Mesothelial cell of epicardium (in vitro differentiated cells): ENCODE measurements around the gene OR4A16. TPM values are rescaled to one million over a fixed set of nuclear protein-coding genes. Genes with fewer than 3 reads are reported as not detected.

Experiments used
- DNase-seq, 2 experiments: peaks; one replicate each; pipeline ENCODE4 v3.0.0; 2021; ENCODE audit warnings: low spot score in 2 of 2; ENCODE audit not compliant: unreplicated experiment in 2 of 2
- H3K27ac Mint-ChIP-seq: 2 replicates; pipeline ENCODE4 v1.8.0; 2021; ENCODE audit warnings: mixed read lengths
- H3K27me3 Mint-ChIP-seq: 2 replicates; pipeline ENCODE4 v1.8.0; 2021; ENCODE audit warnings: low read depth, mixed read lengths
- H3K36me3 Mint-ChIP-seq: 2 replicates; pipeline ENCODE4 v1.8.0; 2021; ENCODE audit warnings: mixed read lengths
- H3K4me1 Mint-ChIP-seq: 2 replicates; pipeline ENCODE4 v1.8.0; 2021; ENCODE audit warnings: mixed read lengths
- H3K4me3 Mint-ChIP-seq: 2 replicates; pipeline ENCODE4 v1.8.0; 2021; ENCODE audit warnings: mild to moderate bottlenecking, moderate library complexity, mixed read lengths
- H3K9me3 Mint-ChIP-seq: 2 replicates; pipeline ENCODE4 v1.8.0; 2021; ENCODE audit warnings: mixed read lengths
- CTCF ChIP-seq: fragments of 200-600 bp; sonication (generic); IDR thresholded peaks from one replicate; pipeline ENCODE4 v1.5.0; 2021; ENCODE audit warnings: antibody characterized with exemption; ENCODE audit not compliant: unreplicated experiment
- total RNA-seq: library from RNA; stranded (reverse); gene quantifications from 3 replicates; pipeline ENCODE4 v1.2.1, GENCODE V29; 2021

The OR4A16 gene
- not detected in 3 replicates for total RNA-seq

- no peak for DNase-seq
- TF ChIP-seq CTCF = no peak
- H3K4me3 Mint-ChIP-seq = no peak within 1 kb of the TSS
- H3K27ac Mint-ChIP-seq = no peak within 1 kb of the TSS
- no peaks in the 10 kb centered on the region for H3K36me3 Mint-ChIP-seq
- H3K4me1 Mint-ChIP-seq = no peaks in the 10 kb centered on the region
- no peaks in the 10 kb centered on the region for H3K27me3 Mint-ChIP-seq
- H3K9me3 Mint-ChIP-seq = peaks cover 56% of the 10 kb centered on the region
These were observed at the start of gene OR4A16 for GRCh38 chr11:55342901-55343300. Gene OR4A16, plus strand, starts transcription at chr11:55343201. Its CDS starts 0 bp downstream, at chr11:55343201.

- H3K9me3 Mint-ChIP-seq = peaks cover 65% of the 10 kb centered on the region
- DNase-seq = no peak
- no peak overlapping the region for H3K27ac Mint-ChIP-seq
- no peaks in the 10 kb centered on the region for H3K36me3 Mint-ChIP-seq
- H3K4me1 Mint-ChIP-seq = no peaks in the 10 kb centered on the region
- no peaks in the 10 kb centered on the region for H3K27me3 Mint-ChIP-seq
- no peak overlapping the region for H3K4me3 Mint-ChIP-seq
- TF ChIP-seq CTCF = no peak
These were observed 18.5 kb upstream of the OR4A16 start for GRCh38 chr11:55324500-55324899.

GRCh38 chr11:55345306-55345705 is 2.3 kb downstream of the OR4A16 start:
- no peak for DNase-seq
- H3K4me3 Mint-ChIP-seq = no peak overlapping the region
- no peak overlapping the region for H3K27ac Mint-ChIP-seq
- H3K4me1 Mint-ChIP-seq = no peaks in the 10 kb centered on the region
- TF ChIP-seq CTCF = no peak
- no peaks in the 10 kb centered on the region for H3K36me3 Mint-ChIP-seq
- H3K27me3 Mint-ChIP-seq = no peaks in the 10 kb centered on the region
- H3K9me3 Mint-ChIP-seq = peaks cover 59% of the 10 kb centered on the region

- H3K4me1 Mint-ChIP-seq = no peaks in the 10 kb centered on the region
- no peaks in the 10 kb centered on the region for H3K27me3 Mint-ChIP-seq
- H3K27ac Mint-ChIP-seq = no peak overlapping the region
- no peak overlapping the region for H3K4me3 Mint-ChIP-seq
- TF ChIP-seq CTCF = no peak
- no peak for DNase-seq
- no peaks in the 10 kb centered on the region for H3K36me3 Mint-ChIP-seq
- H3K9me3 Mint-ChIP-seq = peaks cover 56% of the 10 kb centered on the region
These were observed 6.0 kb downstream of the OR4A16 start for GRCh38 chr11:55349032-55349431.

- H3K4me3 Mint-ChIP-seq = no peak overlapping the region
- no peaks in the 10 kb centered on the region for H3K27me3 Mint-ChIP-seq
- peaks cover 81% of the 10 kb centered on the region for H3K9me3 Mint-ChIP-seq
These were observed 14.7 kb downstream of the OR4A16 start for GRCh38 chr11:55357560-55358184.

More at GRCh38 chr11:55357560-55358184, 14.7 kb downstream of the OR4A16 start:
- no peaks in the 10 kb centered on the region for H3K36me3 Mint-ChIP-seq
- no peak for DNase-seq
- H3K27ac Mint-ChIP-seq = no peak overlapping the region
- no peaks in the 10 kb centered on the region for H3K4me1 Mint-ChIP-seq
- TF ChIP-seq CTCF = no peak
